Mammary epithelial cell (primary cell): ENCODE data around the gene STOML1.

ENCODE experiments used
- CTCF ChIP-seq, 2 donors: IDR thresholded peaks in 1 of 2; conservative IDR thresholded peaks in 1 of 2; 2 replicates each; pipeline ENCODE4 v1.5.1; 2011 to 2012; ENCODE audit warnings: inconsistent platforms in 2 of 2, low read length in 2 of 2, mild to moderate bottlenecking in 2 of 2, control low read depth in 1 of 2, low read depth in 1 of 2; ENCODE audit not compliant: insufficient read depth in 1 of 2; ENCODE audit errors: extremely low read depth in 1 of 2
- EZH2 ChIP-seq: IDR thresholded peaks from 2 replicates; pipeline ENCODE4 v1.6.1; 2012; ENCODE audit warnings: low read length, inconsistent platforms, borderline replicate concordance

- TF ChIP-seq CTCF (conservative IDR thresholded peaks at IDR 0.05 in 1 of 2, IDR thresholded peaks at IDR 0.05 in 1 of 2; ENCODE audit: extremely low read depth in 1 of 2, insufficient read depth in 1 of 2, low read depth in 1 of 2, low read length in 2 of 2) (no peak), EZH2 (no peak)
Observed at GRCh38 chr15:73936588-73937290, 55.4 kb downstream of the STOML1 start.
